SH-SY5Y (cell line): Measurements from ENCODE around the gene FBRSL1.

ENCODE experiments used
- GATA2 ChIP-seq: IDR thresholded peaks from 2 replicates; pipeline ENCODE4 v1.6.1; 2011; ENCODE audit warnings: mild to moderate bottlenecking, low read depth, low read length
- GATA3 ChIP-seq: IDR thresholded peaks from 2 replicates; pipeline ENCODE4 v1.6.1; 2011; ENCODE audit warnings: low read depth, mild to moderate bottlenecking, low read length, moderate library complexity

- TF ChIP-seq GATA2 (no peak), GATA3 (no peak)
These were observed 68.3 kb downstream of the FBRSL1 start for GRCh38 chr12:132558042-132558856.
